H1 (cell line): ENCODE measurements around the gene UPK1B. TPM values are rescaled to one million over a fixed set of nuclear protein-coding genes. Genes with fewer than 3 reads are reported as not detected.

Source experiments
- CTCF ChIA-PET: fragments of 300-600 bp; sonication (Branson Sonifier 250); formaldehyde crosslinking; loops from one replicate; lab custom pipeline; 2021; ENCODE audit not compliant: partially characterized antibody; lab: Charles Lee
- POLR2A ChIA-PET: fragments of 300-600 bp; sonication (Branson Sonifier 250); formaldehyde crosslinking; loops from one replicate; lab custom pipeline; 2021; ENCODE audit warnings: inconsistent platforms; ENCODE audit not compliant: partially characterized antibody; lab: Charles Lee
- DNase-seq, 2 experiments: peaks; one replicate each; pipeline versions ENCODE4 v3.0.0 to v3.0.0-alpha.2; 2010 to 2022; ENCODE audit warnings: low spot score in 2 of 2, low read depth in 1 of 2, mixed read lengths in 1 of 2
- FAIRE-seq: peaks from 2 replicates; lab custom pipeline; 2011; peaks lifted over from hg19 to GRCh38; lab: Jason Lieb, UNC
- H2AFZ ChIP-seq: 2 replicates; pipeline ENCODE4 v1.8.1; 2012; ENCODE audit warnings: low read length, inconsistent platforms
- H2AK5ac ChIP-seq: 2 replicates; pipeline ENCODE4 v1.6.1; 2013; ENCODE audit warnings: low read depth, low read length
- H2BK120ac ChIP-seq: replicated peaks from 2 replicates; pipeline ENCODE3; 2013; ENCODE audit warnings: low read depth, low read length, inconsistent platforms
- H2BK12ac ChIP-seq: 2 replicates; pipeline ENCODE4 v1.6.1; 2013; ENCODE audit warnings: low read depth, low read length
- H2BK15ac ChIP-seq: 2 replicates; pipeline ENCODE4 v1.6.1; 2013; ENCODE audit warnings: low read length
- H2BK20ac ChIP-seq: 2 replicates; pipeline ENCODE4 v1.6.1; 2013; ENCODE audit warnings: low read length
- H2BK5ac ChIP-seq: 2 replicates; pipeline ENCODE4 v1.6.1; 2013; ENCODE audit warnings: low read depth, low read length
- H3K14ac ChIP-seq: 2 replicates; pipeline ENCODE4 v1.6.1; 2013; ENCODE audit warnings: inconsistent platforms; ENCODE audit not compliant: insufficient read length
- H3K18ac ChIP-seq: 2 replicates; pipeline ENCODE4 v1.6.1; 2013; ENCODE audit warnings: low read length; ENCODE audit errors: extremely low read depth
- H3K23ac ChIP-seq: 2 replicates; pipeline ENCODE4 v1.6.1; 2013; ENCODE audit warnings: inconsistent platforms; ENCODE audit not compliant: insufficient read length
- H3K23me2 ChIP-seq: 2 replicates; pipeline ENCODE4 v1.6.1; 2013; ENCODE audit warnings: low read depth, low read length
- H3K27ac ChIP-seq: 2 replicates; pipeline ENCODE4 v1.6.1; 2011; ENCODE audit warnings: low read depth, low read length, inconsistent platforms
- H3K27me3 ChIP-seq, 4 experiments: replicated peaks in 1 of 4; 1 replicate in 1 of 4; 2 replicates in 3 of 4; pipeline versions ENCODE4 v1.6.1 to v1.8.1; 2011 to 2013; ENCODE audit warnings: low read length in 3 of 4, mild to moderate bottlenecking in 3 of 4, inconsistent platforms in 2 of 4, mixed read lengths in 2 of 4, moderate library complexity in 1 of 4; ENCODE audit not compliant: control insufficient read depth in 3 of 4, insufficient read depth in 3 of 4; ENCODE audit errors: extremely low read depth in 1 of 4
- H3K36me3 ChIP-seq, 4 experiments: 2 replicates each; pipeline versions ENCODE4 v1.6.1 to v1.8.1; 2011 to 2013; ENCODE audit warnings: mild to moderate bottlenecking in 4 of 4, low read length in 3 of 4, moderate library complexity in 2 of 4, control low read depth in 1 of 4, inconsistent platforms in 1 of 4; ENCODE audit not compliant: insufficient read depth in 4 of 4, control insufficient read depth in 2 of 4
- H3K4ac ChIP-seq: replicated peaks from 2 replicates; pipeline ENCODE3; 2013; ENCODE audit warnings: low read length, low read depth, mixed read lengths, inconsistent platforms; ENCODE audit not compliant: insufficient read length
- H3K4me1 ChIP-seq, 4 experiments: replicated peaks in 1 of 4; 1 replicate in 1 of 4; 2 replicates in 3 of 4; pipeline versions ENCODE4 v1.6.1 to v1.8.1; 2011 to 2013; ENCODE audit warnings: low read length in 3 of 4, inconsistent platforms in 2 of 4, mixed read lengths in 1 of 4; ENCODE audit not compliant: insufficient read depth in 4 of 4, control insufficient read depth in 3 of 4
- H3K4me2 ChIP-seq, 2 experiments: 2 replicates each; pipeline versions ENCODE4 v1.6.1 to v1.8.1; 2011 to 2013; ENCODE audit warnings: low read depth in 2 of 2, low read length in 2 of 2, control low read depth in 1 of 2, inconsistent platforms in 1 of 2, mild to moderate bottlenecking in 1 of 2; ENCODE audit not compliant: insufficient read depth in 1 of 2
- H3K4me3 ChIP-seq, 4 experiments: fragments of 200-600, 300-600 bp in 1 of 4; sonication (generic), shearing (Covaris generic), sonication (Bioruptor Twin) in 1 of 4; 2 replicates each; pipeline versions ENCODE4 v1.5.1 to v1.8.1; 2011 to 2016; ENCODE audit warnings: low read length in 4 of 4, low read depth in 3 of 4, control low read depth in 2 of 4, inconsistent platforms in 2 of 4, mild to moderate bottlenecking in 2 of 4, mixed read lengths in 1 of 4, moderate library complexity in 1 of 4; ENCODE audit not compliant: insufficient read depth in 2 of 4; ENCODE audit errors: extremely low read depth in 1 of 4
- H3K56ac ChIP-seq: replicated peaks from 2 replicates; pipeline ENCODE3; 2013; ENCODE audit warnings: low read depth, mild to moderate bottlenecking, mixed read lengths, low read length, inconsistent platforms; ENCODE audit not compliant: insufficient read length
- H3K79me1 ChIP-seq: 2 replicates; pipeline ENCODE4 v1.6.1; 2013; ENCODE audit warnings: low read depth, low read length, control low read depth
- H3K79me2 ChIP-seq, 2 experiments: 2 replicates each; pipeline versions ENCODE4 v1.6.1 to v1.8.1; 2012 to 2013; ENCODE audit warnings: low read length in 2 of 2, mild to moderate bottlenecking in 2 of 2, inconsistent platforms in 1 of 2; ENCODE audit not compliant: insufficient read depth in 2 of 2, control insufficient read depth in 1 of 2
- H3K9ac ChIP-seq, 4 experiments: replicated peaks in 1 of 4; 1 replicate in 1 of 4; 2 replicates in 3 of 4; pipeline versions ENCODE4 v1.6.1 to v1.8.1; 2011 to 2013; ENCODE audit warnings: low read depth in 3 of 4, low read length in 3 of 4, control low read depth in 2 of 4, mild to moderate bottlenecking in 2 of 4, moderate library complexity in 2 of 4, inconsistent platforms in 1 of 4; ENCODE audit errors: extremely low read depth in 1 of 4
- H3K9me3 ChIP-seq, 2 experiments: 2 replicates each; pipeline versions ENCODE4 v1.6.1 to v1.8.1; 2012 to 2013; ENCODE audit warnings: mild to moderate bottlenecking in 2 of 2, moderate library complexity in 2 of 2, control low read depth in 1 of 2, inconsistent platforms in 1 of 2, low read depth in 1 of 2, low read length in 1 of 2, mixed read lengths in 1 of 2; ENCODE audit not compliant: insufficient read depth in 2 of 2
- H4K20me1 ChIP-seq, 2 experiments: replicated peaks in 1 of 2; 2 replicates each; pipeline versions ENCODE3 to v1.8.1; 2011 to 2013; ENCODE audit warnings: inconsistent platforms in 2 of 2, low read length in 2 of 2, mild to moderate bottlenecking in 1 of 2; ENCODE audit not compliant: insufficient read depth in 2 of 2, control insufficient read depth in 1 of 2
- H4K5ac ChIP-seq: 2 replicates; pipeline ENCODE4 v1.6.1; 2013; ENCODE audit warnings: low read length, low read depth, mixed read lengths, inconsistent platforms; ENCODE audit not compliant: insufficient read length
- H4K8ac ChIP-seq: 2 replicates; pipeline ENCODE4 v1.8.0; 2013; ENCODE audit warnings: mild to moderate bottlenecking, moderate library complexity, low read length, inconsistent platforms; ENCODE audit not compliant: insufficient read depth; ENCODE audit errors: extremely low read depth
- H4K91ac ChIP-seq: replicated peaks from 2 replicates; pipeline ENCODE3; 2013; ENCODE audit warnings: low read length, mixed read lengths, inconsistent platforms; ENCODE audit not compliant: insufficient read length
- ASH2L ChIP-seq: fragments of 200-600, 300-600 bp; sonication (generic); IDR thresholded peaks from one replicate; pipeline ENCODE4 v1.7.1; 2017; ENCODE audit warnings: low read length
- ATF3 ChIP-seq: IDR thresholded peaks from 2 replicates; pipeline ENCODE4 v1.6.1; 2011; ENCODE audit warnings: low read depth, mild to moderate bottlenecking, low read length; ENCODE audit not compliant: insufficient read depth
- CHD2 ChIP-seq: IDR thresholded peaks from 2 replicates; pipeline ENCODE4 v1.6.1; 2012; ENCODE audit warnings: low read length, improper control_type of control experiment
- EZH2 ChIP-seq: fragments of 200-600 bp; sonication (generic); IDR thresholded peaks from 2 replicates; pipeline ENCODE4 v1.7.1; 2012; ENCODE audit warnings: low read depth, mild to moderate bottlenecking, moderate library complexity, low read length, inconsistent platforms; ENCODE audit not compliant: severe bottlenecking
- GABPA ChIP-seq: IDR thresholded peaks from 2 replicates; pipeline ENCODE4 v1.6.1; 2011; ENCODE audit warnings: mild to moderate bottlenecking, low read length, moderate library complexity, borderline replicate concordance; ENCODE audit not compliant: insufficient read depth
- KDM1A ChIP-seq: fragments of 200-600, 300-600 bp; sonication (generic); IDR thresholded peaks from 2 replicates; pipeline ENCODE4 v1.7.1; 2016; ENCODE audit warnings: mild to moderate bottlenecking, low read length, borderline replicate concordance
- RAD21 ChIP-seq, 2 experiments: IDR thresholded peaks in 1 of 2; conservative IDR thresholded peaks in 1 of 2; 2 replicates each; pipeline ENCODE4 v1.6.1; 2011; ENCODE audit warnings: low read depth in 2 of 2, low read length in 2 of 2, improper control_type of control experiment in 1 of 2, inconsistent platforms in 1 of 2, mild to moderate bottlenecking in 1 of 2, moderate library complexity in 1 of 2
- RBBP5 ChIP-seq: IDR thresholded peaks from 2 replicates; pipeline ENCODE4 v1.7.1; 2012; ENCODE audit warnings: low read depth, mild to moderate bottlenecking, inconsistent platforms, low read length, moderate library complexity, borderline replicate concordance
- SAP30 ChIP-seq: fragments of 300-600 bp; sonication (generic); IDR thresholded peaks from 2 replicates; pipeline ENCODE4 v1.7.1; 2012; ENCODE audit warnings: low read length, moderate library complexity, mild to moderate bottlenecking, inconsistent platforms; ENCODE audit not compliant: insufficient read depth, insufficient replicate concordance
- SUZ12 ChIP-seq: fragments of 200-600 bp; sonication (generic); IDR thresholded peaks from 2 replicates; pipeline ENCODE4 v1.6.1; 2012; ENCODE audit warnings: mild to moderate bottlenecking, inconsistent platforms, low read length, moderate library complexity, mixed read lengths
- WGBS, 2 experiments: shearing (Covaris generic) in 1 of 2; methylation state at CpG; one replicate each; pipeline versions ENCODE4 v1.1.6 to v1.1.7; 2013 to 2015; ENCODE audit warnings: low lambda C conversion rate in 2 of 2, mixed read lengths in 2 of 2, inconsistent platforms in 1 of 2, low coverage in 1 of 2, missing lambda C conversion rate in 1 of 2; ENCODE audit not compliant: insufficient replicate concordance in 2 of 2, insufficient coverage in 1 of 2, insufficient read length in 1 of 2; ENCODE audit errors: extremely low coverage in 1 of 2, missing lambda C conversion rate in 1 of 2; 5-methylcytosine and 5-hydroxymethylcytosine counted together
- polyA plus RNA-seq, 7 experiments: library from polyadenylated mRNA; depleted of rRNA in 3 of 7; stranded (reverse) in 5 of 7; unstranded in 2 of 7; fragments of >200 nt in 5 of 7; fragments of 200-250 nt in 2 of 7; gene quantifications; 1 replicate in 5 of 7; 2 replicates in 1 of 7; 4 replicates in 1 of 7; pipeline versions ENCODE4 v1.2.1 to v1.2.3, GENCODE V29; 2011 to 2013; ENCODE audit warnings: missing spikeins in 2 of 7, mixed read lengths in 2 of 7
- total RNA-seq: library from RNA; stranded (reverse); fragmentation: NEBNext Ultra II Directional; extraction: Animal tissue kit (Norgen Biotek cat#: 25700); gene quantifications from 2 replicates; pipeline ENCODE4 v1.2.1, GENCODE V29; 2021
- TF ChIP-seq, protein P1 (sequence below): IDR thresholded peaks from 2 replicates; pipeline ENCODE4 v1.6.1; 2011; ENCODE audit warnings: low read length, improper control_type of control experiment

UPK1B gene
- total and polyA plus RNA-seq, 2 of the 8 experiments (the other 6 are each of a cell fraction or from before 2014, with no cell fraction given): 0.67 to 0.68 TPM

GRCh38 chr3:119147494-119147893 lies 25.9 kb upstream of the UPK1B start:
- H4K91ac ChIP-seq: no peak overlapping the region
- FAIRE-seq: no peak
- no peak for TF ChIP-seq SUZ12
- no peak for TF ChIP-seq RBBP5
- no peak for TF ChIP-seq ATF3
- TF ChIP-seq SAP30: no peak
- no peak for TF ChIP-seq RAD21 (IDR thresholded peaks at IDR 0.05 in 1 of 2, conservative IDR thresholded peaks at IDR 0.05 in 1 of 2; ENCODE audit: low read depth in 2 of 2, low read length in 2 of 2)
- no peak for TF ChIP-seq ASH2L
- TF ChIP-seq, protein P1, sequence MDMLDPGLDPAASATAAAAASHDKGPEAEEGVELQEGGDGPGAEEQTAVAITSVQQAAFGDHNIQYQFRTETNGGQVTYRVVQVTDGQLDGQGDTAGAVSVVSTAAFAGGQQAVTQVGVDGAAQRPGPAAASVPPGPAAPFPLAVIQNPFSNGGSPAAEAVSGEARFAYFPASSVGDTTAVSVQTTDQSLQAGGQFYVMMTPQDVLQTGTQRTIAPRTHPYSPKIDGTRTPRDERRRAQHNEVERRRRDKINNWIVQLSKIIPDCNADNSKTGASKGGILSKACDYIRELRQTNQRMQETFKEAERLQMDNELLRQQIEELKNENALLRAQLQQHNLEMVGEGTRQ: no peak
- no peak for TF ChIP-seq GABPA
- TF ChIP-seq EZH2: no peak
- TF ChIP-seq KDM1A: no peak
- TF ChIP-seq CHD2: no peak

More at GRCh38 chr3:119147494-119147893, 25.9 kb upstream of the UPK1B start:
- Histone ChIP-seq H2AK5ac (no peak overlapping the region), H3K36me3 (no peaks in the 10 kb centered on the region), H3K79me2 (no peaks in the 10 kb centered on the region), H3K18ac (no peak overlapping the region), H2BK20ac (no peak overlapping the region), H3K14ac (no peak overlapping the region), H4K8ac (no peak overlapping the region), H2BK12ac (no peak overlapping the region), H2AFZ (no peak overlapping the region), H4K5ac (no peak overlapping the region), H3K56ac (no peak overlapping the region), H3K4ac (no peak overlapping the region), H2BK120ac (no peak overlapping the region), H3K27me3 (peaks cover 0 to 2% (median 0%) of the 10 kb centered on the region in 4 experiments; a peak in 3 of 7 replicates), H3K4me3 (no peak overlapping the region), H4K20me1 (no peaks in the 10 kb centered on the region), H2BK5ac (no peak overlapping the region), H3K4me2 (no peak overlapping the region), H3K23ac (no peak overlapping the region), H3K79me1 (no peaks in the 10 kb centered on the region), H2BK15ac (no peak overlapping the region), H3K23me2 (no peaks in the 10 kb centered on the region), H3K27ac (no peak overlapping the region), H3K4me1 (no peaks in the 10 kb centered on the region), H3K9ac (no peak overlapping the region), H3K9me3 (peaks cover 3 to 4% of the 10 kb centered on the region in 2 experiments; a peak in 2 of 4 replicates)
- 53% methylated on average over 2 of the region's 2 CpGs; no CpG with 5 or more reads in 1 of the 2 experiments for WGBS, 2 experiments
- ChIA-PET CTCF (interaction anchor here (1.2 to 4.1 kb wide), 4 partner anchors 8 to 94 kb away, joined by 3 to 19 read pairs (median 11); no protein-coding TSS in a partner anchor), POLR2A (interaction anchor here (0.6 kb wide), 1 partner anchor 24 kb away, joined by 3 read pairs; no protein-coding TSS in a partner anchor)
- DNase-seq: no peak
